ENCODE results near the gene RALGPS1.

Gene RALGPS1

GRCh38 chr9:127112735-127113161 is 198.2 kb downstream of the RALGPS1 start:
- H3K9ac ChIP-seq (ENCODE audit: low read length): no peak overlapping the region
- no peaks in the 10 kb centered on the region for H3K36me3 ChIP-seq (ENCODE audit: control insufficient read depth, insufficient read depth, low read length)
- no peaks in the 10 kb centered on the region for H3K27me3 ChIP-seq (ENCODE audit: control insufficient read depth, insufficient read depth, low read length)
- peaks cover 29% of the 10 kb centered on the region for H3K4me1 ChIP-seq (ENCODE audit: control insufficient read depth, insufficient read depth, low read length)
- H3K27ac ChIP-seq (ENCODE audit: low read depth, low read length): peak overlapping the region; percentile 55
- no peak overlapping the region for H3K4me3 ChIP-seq (ENCODE audit: low read length)

GRCh38 chr9:127113191-127113972 is 198.8 kb downstream of the RALGPS1 start:
- peak overlapping the region; percentile 55 for H3K27ac ChIP-seq (ENCODE audit: low read depth, low read length)
- H3K4me1 ChIP-seq (ENCODE audit: control insufficient read depth, insufficient read depth, low read length): peaks cover 28% of the 10 kb centered on the region
- no peaks in the 10 kb centered on the region for H3K27me3 ChIP-seq (ENCODE audit: control insufficient read depth, insufficient read depth, low read length)
- no peak overlapping the region for H3K4me3 ChIP-seq (ENCODE audit: low read length)
- H3K36me3 ChIP-seq (ENCODE audit: control insufficient read depth, insufficient read depth, low read length): no peaks in the 10 kb centered on the region
- no peak overlapping the region for H3K9ac ChIP-seq (ENCODE audit: low read length)

- Histone ChIP-seq H3K4me3 (ENCODE audit: low read length) (no peak overlapping the region), H3K27ac (ENCODE audit: low read depth, low read length) (peak overlapping the region; percentile 16), H3K9ac (ENCODE audit: low read length) (no peak overlapping the region), H3K4me1 (ENCODE audit: control insufficient read depth, insufficient read depth, low read length) (peaks cover 28% of the 10 kb centered on the region), H3K36me3 (ENCODE audit: control insufficient read depth, insufficient read depth, low read length) (no peaks in the 10 kb centered on the region), H3K27me3 (ENCODE audit: control insufficient read depth, insufficient read depth, low read length) (no peaks in the 10 kb centered on the region)
These were observed 200.0 kb downstream of the RALGPS1 start for GRCh38 chr9:127114606-127115005.

- H3K4me3 ChIP-seq (ENCODE audit: low read length): no peak overlapping the region
- H3K36me3 ChIP-seq (ENCODE audit: control insufficient read depth, insufficient read depth, low read length): no peaks in the 10 kb centered on the region
- peaks cover 27% of the 10 kb centered on the region for H3K4me1 ChIP-seq (ENCODE audit: control insufficient read depth, insufficient read depth, low read length)
- no peak overlapping the region for H3K27ac ChIP-seq (ENCODE audit: low read depth, low read length)
- H3K9ac ChIP-seq (ENCODE audit: low read length): no peak overlapping the region
- H3K27me3 ChIP-seq (ENCODE audit: control insufficient read depth, insufficient read depth, low read length): no peaks in the 10 kb centered on the region
These were observed 201.6 kb downstream of the RALGPS1 start for GRCh38 chr9:127116088-127116726.

GRCh38 chr9:127116957-127117356 is 202.4 kb downstream of the RALGPS1 start:
- H3K4me1 ChIP-seq (ENCODE audit: control insufficient read depth, insufficient read depth, low read length): peaks cover 24% of the 10 kb centered on the region
- no peak overlapping the region for H3K9ac ChIP-seq (ENCODE audit: low read length)
- H3K36me3 ChIP-seq (ENCODE audit: control insufficient read depth, insufficient read depth, low read length): no peaks in the 10 kb centered on the region
- H3K4me3 ChIP-seq (ENCODE audit: low read length): no peak overlapping the region
- no peaks in the 10 kb centered on the region for H3K27me3 ChIP-seq (ENCODE audit: control insufficient read depth, insufficient read depth, low read length)
- no peak overlapping the region for H3K27ac ChIP-seq (ENCODE audit: low read depth, low read length)

- Histone ChIP-seq H3K4me1 (ENCODE audit: control insufficient read depth, insufficient read depth, low read length) (peaks cover 16% of the 10 kb centered on the region), H3K27me3 (ENCODE audit: control insufficient read depth, insufficient read depth, low read length) (no peaks in the 10 kb centered on the region), H3K27ac (ENCODE audit: low read depth, low read length) (no peak overlapping the region), H3K36me3 (ENCODE audit: control insufficient read depth, insufficient read depth, low read length) (no peaks in the 10 kb centered on the region), H3K9ac (ENCODE audit: low read length) (no peak overlapping the region), H3K4me3 (ENCODE audit: low read length) (no peak overlapping the region)
These were observed 203.2 kb downstream of the RALGPS1 start for GRCh38 chr9:127117801-127118200.

GRCh38 chr9:127118597-127119319 is 204.2 kb downstream of the RALGPS1 start:
- Histone ChIP-seq H3K4me1 (ENCODE audit: control insufficient read depth, insufficient read depth, low read length) (peaks cover 15% of the 10 kb centered on the region), H3K36me3 (ENCODE audit: control insufficient read depth, insufficient read depth, low read length) (no peaks in the 10 kb centered on the region), H3K27me3 (ENCODE audit: control insufficient read depth, insufficient read depth, low read length) (no peaks in the 10 kb centered on the region), H3K9ac (ENCODE audit: low read length) (no peak overlapping the region), H3K27ac (ENCODE audit: low read depth, low read length) (peak overlapping the region; percentile 1), H3K4me3 (ENCODE audit: low read length) (no peak overlapping the region)

- no peaks in the 10 kb centered on the region for H3K27me3 ChIP-seq (ENCODE audit: control insufficient read depth, insufficient read depth, low read length)
- H3K4me3 ChIP-seq (ENCODE audit: low read length): no peak overlapping the region
- H3K4me1 ChIP-seq (ENCODE audit: control insufficient read depth, insufficient read depth, low read length): peaks cover 15% of the 10 kb centered on the region
- H3K9ac ChIP-seq (ENCODE audit: low read length): no peak overlapping the region
- H3K27ac ChIP-seq (ENCODE audit: low read depth, low read length): peak overlapping the region; percentile 1
- no peaks in the 10 kb centered on the region for H3K36me3 ChIP-seq (ENCODE audit: control insufficient read depth, insufficient read depth, low read length)
These were observed 204.7 kb downstream of the RALGPS1 start for GRCh38 chr9:127119320-127119709.

GRCh38 chr9:127121628-127122175 is 207.1 kb downstream of the RALGPS1 start:
- Histone ChIP-seq H3K27ac (ENCODE audit: low read depth, low read length) (peak overlapping the region; percentile 96), H3K27me3 (ENCODE audit: control insufficient read depth, insufficient read depth, low read length) (no peaks in the 10 kb centered on the region), H3K36me3 (ENCODE audit: control insufficient read depth, insufficient read depth, low read length) (no peaks in the 10 kb centered on the region), H3K4me1 (ENCODE audit: control insufficient read depth, insufficient read depth, low read length) (peaks cover 15% of the 10 kb centered on the region), H3K9ac (ENCODE audit: low read length) (peak overlapping the region; percentile 80), H3K4me3 (ENCODE audit: low read length) (peak overlapping the region; percentile 76)

- peak within 1 kb of the TSS; percentile 96 for H3K27ac ChIP-seq (ENCODE audit: low read depth, low read length)
- H3K9ac ChIP-seq (ENCODE audit: low read length): peak within 1 kb of the TSS; percentile 80
- H3K36me3 ChIP-seq (ENCODE audit: control insufficient read depth, insufficient read depth, low read length): no peaks in the 10 kb centered on the region
- peak within 1 kb of the TSS; percentile 76 for H3K4me3 ChIP-seq (ENCODE audit: low read length)
- H3K4me1 ChIP-seq (ENCODE audit: control insufficient read depth, insufficient read depth, low read length): peaks cover 18% of the 10 kb centered on the region
- H3K27me3 ChIP-seq (ENCODE audit: control insufficient read depth, insufficient read depth, low read length): no peaks in the 10 kb centered on the region
These were observed 207.8 kb downstream of the RALGPS1 start, which contains the start of gene ANGPTL2 for GRCh38 chr9:127122176-127123063. Gene ANGPTL2, minus strand, starts transcription at chr9:127122635. Its CDS starts 13,904 bp downstream, at chr9:127108731.

GRCh38 chr9:127123064-127123890 is 208.7 kb downstream of the RALGPS1 start:
- Histone ChIP-seq H3K4me3 (ENCODE audit: low read length) (peak overlapping the region; percentile 55), H3K27me3 (ENCODE audit: control insufficient read depth, insufficient read depth, low read length) (no peaks in the 10 kb centered on the region), H3K9ac (ENCODE audit: low read length) (no peak overlapping the region), H3K27ac (ENCODE audit: low read depth, low read length) (peak overlapping the region; percentile 96), H3K4me1 (ENCODE audit: control insufficient read depth, insufficient read depth, low read length) (peaks cover 18% of the 10 kb centered on the region), H3K36me3 (ENCODE audit: control insufficient read depth, insufficient read depth, low read length) (no peaks in the 10 kb centered on the region)
